ENCODE data around the gene ISLR2. TPM values are rescaled to one million over a fixed set of nuclear protein-coding genes. Genes with fewer than 3 reads are reported as not detected.
"Not testable (repeated sequence)": the region's sequence is repeated elsewhere in the genome, so short reads cannot be mapped to it uniquely, and the experiment has no call there.

Gene ISLR2
- total RNA-seq, 1 experiment from 2014 or later: not detected

DNA sequence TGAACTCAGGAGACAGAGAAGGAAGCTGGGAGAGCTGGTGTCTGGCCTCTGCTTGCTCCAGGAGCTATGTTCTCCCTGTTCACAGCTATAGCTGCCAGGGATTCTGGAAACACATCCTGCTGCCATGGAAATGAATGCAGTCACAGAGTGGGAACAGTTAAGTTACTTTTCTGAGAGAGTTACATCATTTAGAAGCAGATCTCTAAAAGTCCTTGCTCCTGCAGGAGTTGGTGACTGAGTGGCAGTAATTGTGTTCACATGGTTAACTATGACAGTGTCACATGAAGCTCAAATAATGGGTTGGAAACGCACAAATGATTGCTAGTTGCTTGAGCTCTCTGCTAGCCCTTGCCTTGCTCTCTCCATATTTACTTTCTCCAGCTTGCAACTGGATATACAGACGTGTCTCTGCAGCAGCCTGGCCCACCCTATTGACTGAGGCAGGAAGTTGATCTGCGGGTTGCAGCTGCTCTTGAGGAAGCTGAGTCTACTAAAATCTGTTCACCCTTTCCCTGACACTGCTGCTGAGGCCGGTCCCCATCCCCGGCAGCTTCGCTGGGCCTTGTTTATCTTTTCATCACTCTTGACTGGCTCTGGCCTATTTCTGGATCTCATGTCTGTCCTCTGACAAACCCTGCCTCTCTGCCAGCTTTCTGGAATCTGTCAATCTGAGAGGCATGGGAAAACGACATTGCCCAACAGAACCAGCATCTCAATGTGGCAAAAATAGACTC is 26.5 kb downstream of the ISLR2 start:
- no peak for DNase-seq (ENCODE audit: low spot score)

- no peak for DNase-seq (ENCODE audit: low spot score)
Measured at GRCh38 chr15:74157868-74158827, 27.8 kb downstream of the ISLR2 start.

DNA sequence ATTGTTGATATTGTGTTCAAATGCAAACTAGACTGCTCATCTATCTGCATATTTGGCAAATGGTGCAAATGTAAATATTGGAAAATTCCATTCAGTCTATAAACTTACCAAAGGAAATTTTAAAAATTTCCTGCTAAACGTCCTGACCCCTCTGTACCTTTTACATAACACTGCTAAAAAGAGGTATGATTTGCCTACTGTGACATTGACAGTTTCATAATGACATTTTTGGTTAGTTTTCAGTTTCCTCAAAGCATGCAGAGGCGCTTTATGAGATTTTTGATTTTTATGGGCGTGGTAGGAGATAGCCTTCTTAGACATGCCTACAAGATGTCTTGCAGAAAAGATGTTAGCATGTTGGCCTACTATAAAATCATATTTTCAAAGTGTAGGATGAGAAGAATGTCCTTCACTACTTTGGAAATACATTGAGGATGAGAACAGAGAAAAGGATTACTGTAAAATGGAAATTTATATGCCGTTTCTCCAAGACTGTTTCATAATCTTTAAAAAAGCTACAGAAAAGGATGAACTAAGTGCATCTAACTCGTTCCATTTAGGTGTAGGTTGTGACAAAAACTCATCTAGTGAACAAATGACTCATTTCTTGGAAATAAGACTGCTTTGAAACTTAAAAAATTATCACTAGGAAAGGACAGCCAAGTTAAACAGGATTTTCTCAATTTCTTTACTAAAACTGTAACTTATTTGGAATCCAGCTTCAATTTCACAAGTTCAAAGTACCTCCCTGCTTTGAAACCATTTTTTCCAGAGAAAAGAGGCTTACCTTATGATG is 28.7 kb downstream of the ISLR2 start:
- no peak for DNase-seq (ENCODE audit: low spot score)

GRCh38 chr15:74159773-74160172 is 29.4 kb downstream of the ISLR2 start:
- no peak for DNase-seq (ENCODE audit: low spot score)

GRCh38 chr15:74160390-74160789 is 30.0 kb downstream of the ISLR2 start:
- DNase-seq (ENCODE audit: low spot score): not testable (repeated sequence)

DNA sequence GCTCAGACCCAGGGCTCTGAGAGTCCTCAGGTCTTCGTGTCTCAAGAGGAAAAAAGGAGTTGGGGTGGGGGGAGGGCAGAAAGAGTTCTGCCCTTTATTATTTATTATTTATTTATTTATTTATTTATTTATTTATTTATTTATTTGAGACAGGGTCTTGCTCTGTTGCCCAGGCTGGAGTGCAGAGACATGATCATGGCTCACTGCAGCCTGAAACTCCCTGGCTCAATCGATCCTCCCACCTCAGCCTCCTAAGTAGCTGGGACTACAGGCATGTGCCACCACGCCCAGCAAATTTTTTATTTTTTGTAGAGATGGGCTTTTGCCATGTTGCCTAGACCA is 31.8 kb downstream of the ISLR2 start:
- DNase-seq (ENCODE audit: low spot score): not testable (repeated sequence)

DNA sequence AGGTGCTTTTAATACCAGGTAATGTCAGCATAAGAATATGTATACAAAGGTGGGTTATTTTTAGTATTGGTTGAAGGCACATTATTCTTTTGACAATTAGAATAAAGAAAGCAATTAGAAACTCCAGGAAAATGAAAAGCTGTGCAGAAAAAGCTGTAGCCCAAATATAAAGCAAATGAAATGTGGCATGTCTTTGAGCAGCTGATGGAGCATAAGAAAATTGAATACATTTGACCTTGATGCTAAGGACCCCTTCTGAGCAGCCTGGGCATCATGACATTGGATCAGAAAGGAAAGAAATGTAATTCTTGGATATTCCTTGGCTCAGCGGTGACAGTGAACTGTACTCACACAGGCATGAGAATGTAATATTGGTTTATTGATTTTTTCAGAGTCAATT is 35.1 kb downstream of the ISLR2 start:
- no peak for DNase-seq (ENCODE audit: low spot score)

DNA sequence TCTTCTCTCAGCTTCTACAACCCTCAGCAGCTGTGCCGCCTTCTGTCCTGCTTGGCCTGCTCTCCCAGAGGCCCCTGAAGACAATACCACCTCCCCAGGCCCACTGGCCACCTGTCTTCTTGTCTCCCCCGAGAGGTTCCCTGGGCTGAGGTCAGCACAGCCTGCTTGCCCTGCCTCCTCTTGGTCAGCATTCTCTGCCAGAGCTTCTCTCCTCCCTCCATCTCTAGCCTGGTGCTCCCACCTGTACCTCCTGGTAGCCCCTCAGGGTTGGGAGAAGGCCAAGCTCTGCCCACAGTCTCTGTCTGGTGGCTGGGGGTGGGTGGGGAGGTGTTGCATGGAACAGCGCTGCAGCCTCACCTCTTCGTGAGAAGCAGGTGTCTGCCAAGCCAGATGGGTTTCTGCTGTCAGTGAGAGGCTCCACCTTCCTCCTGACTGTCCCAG is 37.5 kb downstream of the ISLR2 start:
- no peak for DNase-seq (ENCODE audit: low spot score)

- DNase-seq (ENCODE audit: low spot score): no peak
Measured at GRCh38 chr15:74168711-74169126, 38.3 kb downstream of the ISLR2 start.

DNA sequence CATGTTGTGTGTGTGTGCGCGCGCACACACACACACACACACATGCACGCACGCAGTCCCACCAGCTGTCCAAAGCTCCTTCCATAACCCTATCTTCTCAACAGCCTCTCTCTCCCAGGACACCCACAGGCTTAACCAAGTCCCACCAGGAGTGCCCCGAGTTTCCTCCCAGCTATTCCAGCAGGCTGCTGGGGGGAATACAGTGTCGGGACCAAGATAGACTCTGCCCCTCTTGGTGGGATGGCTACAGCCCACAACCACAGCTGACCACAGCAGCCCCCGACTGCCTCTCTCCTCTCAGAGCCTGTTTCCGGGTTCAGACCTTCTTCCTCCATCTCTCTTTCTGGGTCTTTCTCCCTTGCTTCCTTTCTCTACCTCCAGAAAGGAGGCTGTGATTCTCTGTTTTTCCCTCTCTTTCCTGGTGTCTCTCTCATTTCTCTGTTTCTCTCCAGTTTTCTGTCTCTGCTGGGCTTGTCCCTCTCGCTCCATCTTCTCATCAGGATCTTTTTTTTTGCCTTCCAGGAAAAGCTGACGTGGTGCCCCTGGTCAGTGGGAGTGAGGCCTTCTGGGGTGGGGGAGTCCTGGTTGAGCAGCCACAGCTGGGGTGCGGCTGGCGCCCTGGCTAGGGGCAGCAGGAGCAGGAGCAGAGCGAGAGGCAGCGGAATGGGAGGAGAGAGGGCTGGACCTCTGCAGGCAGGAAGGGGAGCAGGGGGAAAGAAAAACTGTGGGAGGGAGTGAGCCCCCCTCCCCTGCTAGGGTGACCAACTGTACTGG is 39.9 kb downstream of the ISLR2 start:
- DNase-seq (ENCODE audit: low spot score): no peak

DNA sequence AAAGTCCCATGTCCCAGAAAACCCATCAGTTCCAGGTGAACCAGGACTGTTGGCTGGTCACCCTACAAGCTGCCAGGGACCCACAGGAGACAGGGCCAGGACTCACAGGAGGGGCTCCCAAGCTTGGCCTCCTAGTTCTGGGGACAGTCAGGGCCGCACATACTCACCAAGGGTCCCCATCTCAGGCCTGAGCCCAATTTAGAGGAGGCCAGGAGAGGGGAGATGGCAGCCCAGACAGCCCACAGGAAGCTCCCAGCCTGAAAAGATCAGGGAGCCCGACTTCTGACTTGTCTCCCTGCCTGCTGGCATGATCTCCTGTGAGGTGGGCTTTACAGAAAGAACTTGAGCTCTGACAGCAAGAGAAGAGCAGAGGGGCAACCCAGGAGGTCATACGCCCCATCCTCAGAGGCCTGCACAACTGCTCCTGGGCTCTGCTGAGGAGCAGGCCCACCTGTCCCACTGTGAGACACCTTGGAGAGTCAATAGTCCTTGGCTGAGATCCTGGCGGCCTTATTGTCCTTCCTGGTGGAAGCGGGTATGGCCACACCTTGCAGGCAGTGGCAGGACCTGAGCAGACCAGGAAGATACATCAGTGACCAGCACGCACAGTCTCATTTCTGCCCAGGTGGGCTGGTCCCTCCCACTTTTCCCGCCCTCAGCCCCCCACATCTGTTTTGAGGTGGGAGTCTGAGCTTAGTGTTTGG is 40.6 kb downstream of the ISLR2 start:
- no peak for DNase-seq (ENCODE audit: low spot score)

GRCh38 chr15:74171965-74172541 is 41.7 kb downstream of the ISLR2 start:
- no peak for DNase-seq (ENCODE audit: low spot score)

- no peak for DNase-seq (ENCODE audit: low spot score)
Measured at GRCh38 chr15:74172701-74173379, 42.5 kb downstream of the ISLR2 start.

DNA sequence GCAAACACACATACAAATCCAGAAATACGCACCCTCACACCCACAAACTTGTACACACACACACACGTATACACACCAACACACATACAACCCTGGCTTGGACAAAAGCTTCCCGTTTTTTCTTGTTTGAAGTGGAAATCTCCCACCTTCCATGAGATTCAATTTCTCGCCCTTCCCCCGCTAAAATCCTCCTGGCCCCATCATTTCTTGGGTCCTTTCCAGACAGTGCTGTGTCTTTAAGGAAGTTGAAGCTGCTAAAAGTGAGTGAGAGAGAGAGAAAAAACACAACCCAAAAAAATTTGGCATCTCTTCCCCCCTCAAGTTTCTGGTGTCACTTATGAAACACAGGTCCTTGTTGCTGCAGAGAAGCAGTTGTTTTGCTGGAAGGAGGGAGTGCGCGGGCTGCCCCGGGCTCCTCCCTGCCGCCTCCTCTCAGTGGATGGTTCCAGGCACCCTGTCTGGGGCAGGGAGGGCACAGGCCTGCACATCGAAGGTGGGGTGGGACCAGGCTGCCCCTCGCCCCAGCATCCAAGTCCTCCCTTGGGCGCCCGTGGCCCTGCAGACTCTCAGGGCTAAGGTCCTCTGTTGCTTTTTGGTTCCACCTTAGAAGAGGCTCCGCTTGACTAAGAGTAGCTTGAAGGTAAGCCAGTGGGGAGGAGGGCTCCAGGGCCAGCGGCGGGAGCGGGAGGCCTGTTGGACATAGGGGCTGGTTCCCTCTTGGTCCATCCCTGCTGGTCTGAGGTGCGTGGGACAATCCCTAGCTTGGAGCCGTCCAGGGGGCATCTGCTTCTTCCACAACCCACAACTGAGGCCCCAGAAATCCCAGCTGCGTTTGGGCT is 43.2 kb downstream of the ISLR2 start, which contains the start of gene ISLR:
TSS of gene ISLR (plus strand) at position 331 of the 839 bp plus-strand sequence. CDS start 1,149 bp downstream, outside the sequence.
- DNase-seq (ENCODE audit: low spot score): no peak

GRCh38 chr15:74174219-74174957 is 44.0 kb downstream of the ISLR2 start:
- DNase-seq (ENCODE audit: low spot score): no peak

DNA sequence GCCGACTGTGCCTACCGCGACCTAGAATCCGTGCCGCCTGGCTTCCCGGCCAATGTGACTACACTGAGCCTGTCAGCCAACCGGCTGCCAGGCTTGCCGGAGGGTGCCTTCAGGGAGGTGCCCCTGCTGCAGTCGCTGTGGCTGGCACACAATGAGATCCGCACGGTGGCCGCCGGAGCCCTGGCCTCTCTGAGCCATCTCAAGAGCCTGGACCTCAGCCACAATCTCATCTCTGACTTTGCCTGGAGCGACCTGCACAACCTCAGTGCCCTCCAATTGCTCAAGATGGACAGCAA is 44.5 kb downstream of the ISLR2 start:
- no peak for DNase-seq (ENCODE audit: low spot score)

DNA sequence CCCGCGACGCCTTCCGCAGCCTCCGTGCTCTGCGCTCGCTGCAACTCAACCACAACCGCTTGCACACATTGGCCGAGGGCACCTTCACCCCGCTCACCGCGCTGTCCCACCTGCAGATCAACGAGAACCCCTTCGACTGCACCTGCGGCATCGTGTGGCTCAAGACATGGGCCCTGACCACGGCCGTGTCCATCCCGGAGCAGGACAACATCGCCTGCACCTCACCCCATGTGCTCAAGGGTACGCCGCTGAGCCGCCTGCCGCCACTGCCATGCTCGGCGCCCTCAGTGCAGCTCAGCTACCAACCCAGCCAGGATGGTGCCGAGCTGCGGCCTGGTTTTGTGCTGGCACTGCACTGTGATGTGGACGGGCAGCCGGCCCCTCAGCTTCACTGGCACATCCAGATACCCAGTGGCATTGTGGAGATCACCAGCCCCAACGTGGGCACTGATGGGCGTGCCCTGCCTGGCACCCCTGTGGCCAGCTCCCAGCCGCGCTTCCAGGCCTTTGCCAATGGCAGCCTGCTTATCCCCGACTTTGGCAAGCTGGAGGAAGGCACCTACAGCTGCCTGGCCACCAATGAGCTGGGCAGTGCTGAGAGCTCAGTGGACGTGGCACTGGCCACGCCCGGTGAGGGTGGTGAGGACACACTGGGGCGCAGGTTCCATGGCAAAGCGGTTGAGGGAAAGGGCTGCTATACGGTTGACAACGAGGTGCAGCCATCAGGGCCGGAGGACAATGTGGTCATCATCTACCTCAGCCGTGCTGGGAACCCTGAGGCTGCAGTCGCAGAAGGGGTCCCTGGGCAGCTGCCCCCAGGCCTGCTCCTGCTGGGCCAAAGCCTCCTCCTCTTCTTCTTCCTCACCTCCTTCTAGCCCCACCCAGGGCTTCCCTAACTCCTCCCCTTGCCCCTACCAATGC is 45.1 kb downstream of the ISLR2 start:
- no peak for DNase-seq (ENCODE audit: low spot score)
